Measurements from ENCODE around the gene PRAME.
"Not testable (repeated sequence)": the region's sequence is repeated elsewhere in the genome, so short reads cannot be mapped to it uniquely, and the experiment has no call there.

Gene PRAME

GRCh38 chr22:22550789-22551434, 8.2 kb downstream of the PRAME start:
- no peak for DNase-seq

DNA sequence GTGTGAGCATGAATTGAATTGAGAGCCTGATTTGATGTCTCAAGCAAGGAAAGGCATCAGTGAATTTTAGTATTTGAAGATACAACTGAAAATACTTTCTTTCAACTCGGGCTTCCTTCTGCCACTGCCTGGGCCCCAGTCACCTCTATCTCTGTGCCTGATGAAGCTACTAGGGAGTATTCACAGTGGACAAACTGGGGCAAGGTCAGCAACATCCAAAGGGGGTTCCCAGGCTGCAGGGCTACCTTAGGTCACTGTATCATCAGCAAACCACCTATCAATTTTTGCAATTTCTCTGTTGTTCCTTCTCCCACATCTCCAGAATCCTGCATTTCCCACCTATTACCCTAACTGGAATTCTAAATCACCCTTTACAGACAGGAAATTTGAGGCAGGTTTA, 10.2 kb downstream of the PRAME start:
- no peak for DNase-seq

DNA sequence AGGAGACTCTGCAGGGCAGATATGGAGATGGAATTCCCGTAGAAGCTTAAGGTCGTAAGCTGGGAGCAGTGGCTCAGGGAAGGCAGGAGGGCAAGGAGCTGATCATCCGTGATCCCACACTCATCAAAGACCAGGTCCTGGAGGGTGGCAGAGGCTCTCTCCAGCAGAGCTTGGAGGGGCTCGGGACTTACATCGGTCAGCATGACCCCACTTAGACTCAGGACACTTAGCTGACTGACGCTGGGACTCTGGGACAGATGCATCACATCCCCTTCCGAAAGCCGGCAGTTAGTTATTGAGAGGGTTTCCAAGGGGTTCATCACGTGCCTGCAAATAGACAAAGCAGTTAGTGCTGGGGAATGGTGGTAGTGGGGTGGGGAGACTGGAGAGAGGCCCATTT, 10.7 kb downstream of the PRAME start:
- DNase-seq, result no peak

DNA sequence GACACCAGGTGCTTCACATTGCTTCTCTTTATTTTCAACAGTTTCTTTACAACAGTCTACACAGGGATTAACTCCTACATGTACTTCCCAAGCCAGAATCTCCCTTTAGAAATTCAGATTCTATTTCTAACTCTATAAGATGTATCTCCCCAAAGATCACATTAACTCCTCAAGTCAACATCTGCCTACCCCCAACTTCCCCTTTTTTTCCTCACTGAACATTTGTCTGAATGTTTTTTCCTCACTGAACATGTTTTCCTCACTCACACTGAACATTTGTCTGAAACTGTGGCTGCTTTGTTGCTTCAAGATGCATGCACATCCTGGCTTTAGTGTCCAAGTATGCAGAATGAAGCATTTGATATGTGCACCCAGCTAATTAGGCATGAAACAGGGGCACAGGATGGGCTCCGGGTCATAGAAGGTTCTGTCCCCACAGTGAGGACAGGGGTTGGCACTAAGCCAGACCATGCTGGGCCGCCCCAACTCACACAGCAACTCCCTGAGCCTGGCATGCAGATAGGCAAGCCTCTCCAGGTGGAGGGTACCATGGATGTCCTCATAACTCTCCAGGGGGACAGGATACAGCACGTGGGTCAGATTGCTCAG, 11.3 kb downstream of the PRAME start:
- DNase-seq, result no peak

DNA sequence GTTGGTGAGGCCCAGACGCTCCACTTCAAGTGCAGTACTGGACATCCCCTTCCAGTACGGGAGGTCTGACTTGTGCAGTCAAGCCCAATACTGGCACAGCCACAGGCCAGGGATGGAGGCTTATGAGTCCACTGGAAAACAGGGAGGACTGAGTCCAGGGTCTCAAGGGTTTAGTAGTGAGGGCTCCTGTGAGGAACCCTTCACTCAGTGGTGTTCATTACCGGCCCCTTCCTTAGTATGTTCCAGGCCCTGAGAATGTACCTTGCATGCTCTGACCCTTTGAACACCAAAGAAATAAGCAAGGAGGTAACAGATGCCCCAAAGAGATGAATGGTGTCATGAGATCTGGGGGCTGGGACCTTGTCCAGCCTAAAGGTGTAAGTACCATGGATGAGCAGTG, 11.8 kb downstream of the PRAME start:
- DNase-seq, result no peak

DNA sequence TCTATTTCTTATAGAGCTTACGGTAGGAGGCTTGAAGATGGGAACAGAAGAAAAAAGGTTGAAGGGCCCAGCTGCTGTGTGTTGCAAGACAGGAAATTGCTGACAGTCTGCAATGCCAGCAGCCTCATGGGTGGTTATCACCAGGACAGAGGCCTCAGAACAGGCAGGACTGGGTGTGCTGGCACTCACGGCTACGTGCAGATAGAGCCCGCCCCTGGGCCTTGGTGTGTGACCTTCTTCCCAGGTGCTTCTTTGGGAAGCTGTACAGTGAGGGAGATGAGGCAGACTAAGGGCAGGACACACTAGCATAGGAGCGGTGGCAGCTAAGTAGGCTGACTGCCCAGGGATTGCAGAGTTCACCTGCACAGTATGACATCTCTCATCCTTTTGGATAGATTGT, 12.6 kb downstream of the PRAME start:
- DNase-seq, result no peak

- no peak for DNase-seq
Observed at GRCh38 chr22:22545084-22545483, 14.0 kb downstream of the PRAME start.

- DNase-seq, result no peak
Observed at GRCh38 chr22:22538226-22538989, 20.7 kb downstream of the PRAME start.

DNA sequence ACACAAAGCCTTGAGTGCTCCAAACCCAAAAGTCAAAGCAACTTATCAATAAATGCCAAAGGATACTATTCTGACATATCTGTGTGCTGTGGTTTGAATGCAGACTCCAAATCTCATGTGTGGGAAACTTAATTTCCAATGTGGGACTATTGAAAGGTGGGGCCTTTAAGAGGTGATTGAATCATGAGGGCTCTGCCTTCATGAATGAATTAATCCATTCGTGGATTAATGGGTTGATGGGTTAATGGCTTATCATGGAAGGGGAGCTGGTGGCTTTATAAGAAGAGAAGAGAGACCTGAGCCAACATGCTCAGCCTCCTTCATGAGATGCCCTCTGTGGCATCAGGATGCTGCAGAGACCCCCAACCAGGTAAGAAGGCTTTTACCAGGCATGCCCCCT, 22.1 kb downstream of the PRAME start:
- no peak for DNase-seq

- no peak for DNase-seq
Observed at GRCh38 chr22:22536515-22536914, 22.6 kb downstream of the PRAME start.

- no peak for DNase-seq
Observed at GRCh38 chr22:22535662-22536061, 23.4 kb downstream of the PRAME start.

GRCh38 chr22:22534604-22535415, 24.3 kb downstream of the PRAME start:
- no peak for DNase-seq

DNA sequence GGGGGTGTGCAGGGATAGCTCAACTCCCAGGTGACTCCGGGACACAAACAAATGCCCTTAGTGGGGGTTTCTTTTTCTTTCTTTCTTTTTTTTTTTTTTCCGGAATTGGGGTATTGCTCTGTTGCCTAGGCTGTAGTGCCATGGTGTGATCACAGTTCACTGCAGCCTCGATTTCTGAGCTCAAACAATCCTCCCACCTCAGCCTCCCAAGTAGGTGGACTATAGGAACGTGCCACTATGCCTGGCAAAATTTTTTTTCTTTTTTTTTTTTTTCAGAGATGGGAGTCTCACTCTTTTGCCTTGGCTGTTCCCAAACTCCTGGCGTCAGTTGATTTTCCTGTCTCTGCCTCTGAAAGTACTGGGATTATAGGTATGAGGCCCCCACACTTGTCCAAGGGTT, 25.2 kb downstream of the PRAME start:
- DNase-seq, result no peak

GRCh38 chr22:22533417-22533816, 25.6 kb downstream of the PRAME start:
- no peak for DNase-seq

DNA sequence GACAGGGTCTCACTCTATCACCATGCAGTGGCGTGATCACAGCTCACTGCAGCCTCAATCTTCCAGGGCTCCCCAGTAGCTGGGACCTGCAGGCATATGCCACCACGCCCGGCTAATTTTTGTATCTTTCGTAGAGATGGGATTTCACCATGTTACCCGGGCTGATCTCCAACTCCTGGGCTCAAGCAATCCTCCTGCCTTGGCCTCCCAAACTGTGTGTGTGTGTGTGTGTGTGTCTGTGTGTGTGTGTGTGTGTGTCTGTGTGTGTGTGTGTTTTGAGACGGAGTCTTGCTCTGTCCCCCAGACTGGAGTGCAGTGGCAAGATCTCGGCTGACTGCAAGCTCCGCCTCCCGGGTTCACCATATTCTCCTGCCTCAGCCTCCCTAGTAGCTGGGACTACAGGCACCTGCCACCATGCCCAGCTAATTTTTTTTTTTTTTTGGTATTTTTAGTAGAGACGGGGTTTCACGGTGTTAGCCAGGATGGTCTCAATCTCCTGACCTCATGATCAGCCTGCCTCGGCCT, 26.5 kb downstream of the PRAME start:
- DNase-seq, result not testable (repeated sequence)

- DNase-seq, result no peak
Observed at GRCh38 chr22:22531770-22532546, 27.1 kb downstream of the PRAME start.

GRCh38 chr22:22528780-22529179, 30.3 kb downstream of the PRAME start:
- DNase-seq, result no peak

- DNase-seq, result no peak
Observed at GRCh38 chr22:22527312-22527711, 31.8 kb downstream of the PRAME start.

- no peak for DNase-seq
Observed at GRCh38 chr22:22526125-22526912, 32.7 kb downstream of the PRAME start.

GRCh38 chr22:22523494-22523893, 35.6 kb downstream of the PRAME start:
- DNase-seq, result no peak

GRCh38 chr22:22521631-22522030, 37.4 kb downstream of the PRAME start:
- no peak for DNase-seq
